ENCODE results near the gene TLE4.

GRCh38 chr9:79681576-79681975, 109.8 kb downstream of the TLE4 start:
- TF ChIP-seq CTCF (optimal IDR thresholded peaks at IDR 0.05 in 1 of 3, IDR thresholded peaks at IDR 0.05 in 1 of 3, conservative IDR thresholded peaks at IDR 0.05 in 1 of 3; ENCODE audit: extremely low read depth in 1 of 3, insufficient read depth in 2 of 3, low read length in 3 of 3) (no peak), EZH2 (IDR thresholded peaks at IDR 0.05; ENCODE audit: low read length) (no peak)

Data from keratinocyte (primary cell).